KMS-11 (cell line): ENCODE data around the gene TMEM154.

ENCODE experiments used
- H2AFZ ChIP-seq: fragments of 200-600 bp; sonication (generic); 2 replicates; pipeline ENCODE4 v1.6.1; 2016; ENCODE audit warnings: antibody characterized with exemption, mixed run types, low read depth
- H3K27ac ChIP-seq: fragments of 200-600 bp; sonication (generic); 2 replicates; pipeline ENCODE4 v1.6.1; 2016; ENCODE audit warnings: mild to moderate bottlenecking, mixed run types
- H3K27me3 ChIP-seq: fragments of 200-600 bp; sonication (generic); 2 replicates; pipeline ENCODE4 v1.6.1; 2017; ENCODE audit warnings: mild to moderate bottlenecking, low read depth, mixed run types, moderate library complexity; ENCODE audit not compliant: insufficient read depth
- H3K36me3 ChIP-seq: fragments of 200-600 bp; sonication (generic); 2 replicates; pipeline ENCODE4 v1.6.1; 2017; ENCODE audit warnings: mild to moderate bottlenecking, mixed run types; ENCODE audit not compliant: insufficient read depth
- H3K4me1 ChIP-seq: fragments of 200-600 bp; sonication (generic); 2 replicates; pipeline ENCODE4 v1.6.1; 2016; ENCODE audit warnings: mild to moderate bottlenecking, low read depth, mixed run types; ENCODE audit not compliant: poor library complexity, severe bottlenecking
- H3K4me2 ChIP-seq: fragments of 200-600 bp; sonication (generic); 2 replicates; pipeline ENCODE4 v1.7.0; 2016; ENCODE audit warnings: mild to moderate bottlenecking, mixed run types
- H3K4me3 ChIP-seq: fragments of 200-600 bp; sonication (generic); IDR thresholded peaks from 2 replicates; pipeline ENCODE4 v1.6.1; 2017; ENCODE audit warnings: low read depth, low read length, mixed read lengths; ENCODE audit not compliant: insufficient read depth
- H3K79me2 ChIP-seq: fragments of 200-600 bp; sonication (generic); 2 replicates; pipeline ENCODE4 v1.6.1; 2016; ENCODE audit warnings: low read depth, mixed run types; ENCODE audit not compliant: insufficient read depth
- H3K9ac ChIP-seq: fragments of 200-600 bp; sonication (generic); 2 replicates; pipeline ENCODE4 v1.6.1; 2016; ENCODE audit warnings: mild to moderate bottlenecking, mixed run types
- H4K20me1 ChIP-seq: fragments of 200-600 bp; sonication (generic); 2 replicates; pipeline ENCODE4 v1.6.1; 2016; ENCODE audit warnings: mild to moderate bottlenecking, mixed run types; ENCODE audit not compliant: insufficient read depth
- CTCF ChIP-seq: fragments of 200-600 bp; sonication (generic); conservative IDR thresholded peaks from 2 replicates; pipeline ENCODE4 v1.6.1; 2017; ENCODE audit warnings: low read depth, mild to moderate bottlenecking, antibody characterized with exemption, low read length, moderate library complexity, mixed read lengths

Gene TMEM154

GRCh38 chr4:152635851-152636250, 43.9 kb downstream of the TMEM154 start:
- TF ChIP-seq CTCF: no peak
- no peak overlapping the region for H2AFZ ChIP-seq
- no peaks in the 10 kb centered on the region for H3K79me2 ChIP-seq
- no peak overlapping the region for H3K4me2 ChIP-seq
- no peaks in the 10 kb centered on the region for H4K20me1 ChIP-seq
- H3K4me1 ChIP-seq: peaks cover 32% of the 10 kb centered on the region
- no peak overlapping the region for H3K4me3 ChIP-seq
- H3K9ac ChIP-seq: no peak overlapping the region
- no peaks in the 10 kb centered on the region for H3K27me3 ChIP-seq
- H3K27ac ChIP-seq: no peak overlapping the region
- H3K36me3 ChIP-seq: no peaks in the 10 kb centered on the region

GRCh38 chr4:152634110-152634760, 45.6 kb downstream of the TMEM154 start:
- no peak overlapping the region for H2AFZ ChIP-seq
- no peak for TF ChIP-seq CTCF
- H3K4me2 ChIP-seq: no peak overlapping the region

GRCh38 chr4:152633118-152633517, 46.7 kb downstream of the TMEM154 start:
- H3K27me3 ChIP-seq: no peaks in the 10 kb centered on the region

More at GRCh38 chr4:152634110-152634760, 45.6 kb downstream of the TMEM154 start:
- Histone ChIP-seq H3K27ac (no peak overlapping the region), H3K9ac (no peak overlapping the region), H3K4me3 (no peak overlapping the region), H3K36me3 (no peaks in the 10 kb centered on the region), H3K27me3 (no peaks in the 10 kb centered on the region), H3K79me2 (no peaks in the 10 kb centered on the region), H3K4me1 (peaks cover 32% of the 10 kb centered on the region), H4K20me1 (no peaks in the 10 kb centered on the region)

GRCh38 chr4:152630324-152630723, 49.5 kb downstream of the TMEM154 start:
- no peak overlapping the region for H3K4me2 ChIP-seq
- no peak for TF ChIP-seq CTCF
- no peak overlapping the region for H3K4me3 ChIP-seq
- no peak overlapping the region for H3K9ac ChIP-seq
- H3K4me1 ChIP-seq: peaks cover 20% of the 10 kb centered on the region
- H4K20me1 ChIP-seq: no peaks in the 10 kb centered on the region
- H3K27ac ChIP-seq: no peak overlapping the region
- no peaks in the 10 kb centered on the region for H3K79me2 ChIP-seq
- no peaks in the 10 kb centered on the region for H3K27me3 ChIP-seq
- no peak overlapping the region for H2AFZ ChIP-seq
- H3K36me3 ChIP-seq: no peaks in the 10 kb centered on the region

More at GRCh38 chr4:152633118-152633517, 46.7 kb downstream of the TMEM154 start:
- H3K36me3 ChIP-seq: no peaks in the 10 kb centered on the region
- H3K4me2 ChIP-seq: no peak overlapping the region
- no peak overlapping the region for H3K27ac ChIP-seq
- no peak overlapping the region for H3K9ac ChIP-seq
- TF ChIP-seq CTCF: no peak
- H3K4me3 ChIP-seq: no peak overlapping the region
- no peaks in the 10 kb centered on the region for H3K79me2 ChIP-seq
- H3K4me1 ChIP-seq: peaks cover 31% of the 10 kb centered on the region
- no peak overlapping the region for H2AFZ ChIP-seq
- H4K20me1 ChIP-seq: no peaks in the 10 kb centered on the region
